Measurements from ENCODE around the gene PRDM15.

PRDM15 gene

GRCh38 chr21:41851090-41851790 is 27.9 kb downstream of the PRDM15 start:
- H3K9me3 ChIP-seq (replicated peaks; ENCODE audit: insufficient read depth, low read length) = no peaks in the 10 kb centered on the region

GRCh38 chr21:41850085-41850484 is 29.1 kb downstream of the PRDM15 start:
- TF ChIP-seq CTCF (IDR thresholded peaks at IDR 0.05; ENCODE audit: low read length) (no peak), EZH2 (optimal IDR thresholded peaks at IDR 0.05; ENCODE audit: low read depth, low read length) (no peak), EZH2phosphoT487 (IDR thresholded peaks at IDR 0.05; ENCODE audit: low read length) (no peak)
- DNase-seq = no peak
- Histone ChIP-seq H3F3A (ENCODE audit: insufficient read depth, low read length) (no peaks in the 10 kb centered on the region), H2AFZ (ENCODE audit: low read length) (no peak overlapping the region), H3K27ac (ENCODE audit: low read length) (no peak overlapping the region), H3K36me3 (replicated peaks; ENCODE audit: insufficient read depth, low read length) (no peaks in the 10 kb centered on the region), H3K4me3 (ENCODE audit: low read length) (no peak overlapping the region), H3K4me1 (ENCODE audit: low read length) (no peaks in the 10 kb centered on the region), H3K4me2 (ENCODE audit: low read depth, low read length) (no peak overlapping the region), H3K27me3 (replicated peaks; ENCODE audit: insufficient read depth, low read length) (no peaks in the 10 kb centered on the region), H3K79me2 (ENCODE audit: low read length) (no peaks in the 10 kb centered on the region), H3K9me3 (replicated peaks; ENCODE audit: insufficient read depth, low read length) (no peaks in the 10 kb centered on the region), H4K20me1 (ENCODE audit: insufficient read depth, low read length) (no peaks in the 10 kb centered on the region), H3K9ac (ENCODE audit: low read length) (no peak overlapping the region), H3K9me2 (replicated peaks; ENCODE audit: insufficient read depth, low read length) (no peaks in the 10 kb centered on the region)

More at GRCh38 chr21:41851090-41851790, 27.9 kb downstream of the PRDM15 start:
- Histone ChIP-seq H3K36me3 (replicated peaks; ENCODE audit: insufficient read depth, low read length) (no peaks in the 10 kb centered on the region), H3K27ac (ENCODE audit: low read length) (no peak overlapping the region), H3F3A (ENCODE audit: insufficient read depth, low read length) (no peaks in the 10 kb centered on the region), H4K20me1 (ENCODE audit: insufficient read depth, low read length) (no peaks in the 10 kb centered on the region), H2AFZ (ENCODE audit: low read length) (no peak overlapping the region), H3K4me3 (ENCODE audit: low read length) (no peak overlapping the region), H3K4me1 (ENCODE audit: low read length) (no peaks in the 10 kb centered on the region), H3K9ac (ENCODE audit: low read length) (no peak overlapping the region), H3K79me2 (ENCODE audit: low read length) (no peaks in the 10 kb centered on the region), H3K27me3 (replicated peaks; ENCODE audit: insufficient read depth, low read length) (no peaks in the 10 kb centered on the region), H3K9me2 (replicated peaks; ENCODE audit: insufficient read depth, low read length) (no peaks in the 10 kb centered on the region), H3K4me2 (ENCODE audit: low read depth, low read length) (no peak overlapping the region)
- DNase-seq = no peak
- TF ChIP-seq EZH2 (optimal IDR thresholded peaks at IDR 0.05; ENCODE audit: low read depth, low read length) = no peak

- H3K27me3 ChIP-seq (replicated peaks; ENCODE audit: insufficient read depth, low read length) = no peaks in the 10 kb centered on the region
- no peak for DNase-seq
- H3K4me3 ChIP-seq (ENCODE audit: low read length) = no peak overlapping the region
- no peaks in the 10 kb centered on the region for H3K9me3 ChIP-seq (replicated peaks; ENCODE audit: insufficient read depth, low read length)
- H3F3A ChIP-seq (ENCODE audit: insufficient read depth, low read length) = no peaks in the 10 kb centered on the region
- no peak overlapping the region for H3K4me2 ChIP-seq (ENCODE audit: low read depth, low read length)
- H3K9ac ChIP-seq (ENCODE audit: low read length) = no peak overlapping the region
- H3K27ac ChIP-seq (ENCODE audit: low read length) = no peak overlapping the region
- H3K9me2 ChIP-seq (replicated peaks; ENCODE audit: insufficient read depth, low read length) = no peaks in the 10 kb centered on the region
- TF ChIP-seq CTCF (IDR thresholded peaks at IDR 0.05; ENCODE audit: low read length) (no peak), EZH2 (optimal IDR thresholded peaks at IDR 0.05; ENCODE audit: low read depth, low read length) (no peak), EZH2phosphoT487 (IDR thresholded peaks at IDR 0.05; ENCODE audit: low read length) (no peak)
- H2AFZ ChIP-seq (ENCODE audit: low read length) = no peak overlapping the region
- no peaks in the 10 kb centered on the region for H3K79me2 ChIP-seq (ENCODE audit: low read length)
- H4K20me1 ChIP-seq (ENCODE audit: insufficient read depth, low read length) = no peaks in the 10 kb centered on the region
- no peaks in the 10 kb centered on the region for H3K4me1 ChIP-seq (ENCODE audit: low read length)
- H3K36me3 ChIP-seq (replicated peaks; ENCODE audit: insufficient read depth, low read length) = no peaks in the 10 kb centered on the region
Measured at GRCh38 chr21:41848958-41849580, 30.1 kb downstream of the PRDM15 start.

- no peaks in the 10 kb centered on the region for H3K27me3 ChIP-seq (replicated peaks; ENCODE audit: insufficient read depth, low read length)
- no peak overlapping the region for H3K4me2 ChIP-seq (ENCODE audit: low read depth, low read length)
- H3K9ac ChIP-seq (ENCODE audit: low read length) = no peak overlapping the region
- H3K27ac ChIP-seq (ENCODE audit: low read length) = no peak overlapping the region
- no peaks in the 10 kb centered on the region for H3K36me3 ChIP-seq (replicated peaks; ENCODE audit: insufficient read depth, low read length)
- H3K79me2 ChIP-seq (ENCODE audit: low read length) = no peaks in the 10 kb centered on the region
- no peak overlapping the region for H3K4me3 ChIP-seq (ENCODE audit: low read length)
- H3K9me2 ChIP-seq (replicated peaks; ENCODE audit: insufficient read depth, low read length) = no peaks in the 10 kb centered on the region
- H3K9me3 ChIP-seq (replicated peaks; ENCODE audit: insufficient read depth, low read length) = no peaks in the 10 kb centered on the region
- TF ChIP-seq EZH2phosphoT487 (IDR thresholded peaks at IDR 0.05; ENCODE audit: low read length) (no peak), CTCF (IDR thresholded peaks at IDR 0.05; ENCODE audit: low read length) (no peak)
- no peaks in the 10 kb centered on the region for H3F3A ChIP-seq (ENCODE audit: insufficient read depth, low read length)
- no peak overlapping the region for H2AFZ ChIP-seq (ENCODE audit: low read length)
- H4K20me1 ChIP-seq (ENCODE audit: insufficient read depth, low read length) = no peaks in the 10 kb centered on the region
- DNase-seq = no peak
- no peaks in the 10 kb centered on the region for H3K4me1 ChIP-seq (ENCODE audit: low read length)
Measured at GRCh38 chr21:41848533-41848932, 30.6 kb downstream of the PRDM15 start.
